Aorta (tissue), 5 donors: ENCODE data around the gene CD74. TPM values are rescaled to one million over a fixed set of nuclear protein-coding genes. Genes with fewer than 3 reads are reported as not detected.

Source experiments
- ATAC-seq: fragments of 200-7000 bp; cut with Tn5 transposase; one replicate; pipeline ENCODE4 v1.9.1; 2022; ENCODE audit warnings: moderate library complexity; ENCODE audit not compliant: low FRiP score
- DNase-seq, 2 donors: peaks; one replicate each; pipeline ENCODE4 v3.0.0-alpha.2; 2020
- H3K27ac ChIP-seq, 2 donors: one replicate each; pipeline ENCODE4 v1.5.1; 2013; ENCODE audit warnings: low read length in 2 of 2, mild to moderate bottlenecking in 2 of 2, moderate library complexity in 2 of 2, control low read depth in 1 of 2, inconsistent platforms in 1 of 2, low read depth in 1 of 2
- H3K27me3 ChIP-seq, 2 donors: one replicate each; pipeline ENCODE4 v1.6.1; 2013; ENCODE audit warnings: control low read depth in 1 of 2, low read length in 1 of 2, mild to moderate bottlenecking in 1 of 2, moderate library complexity in 1 of 2; ENCODE audit not compliant: insufficient read depth in 2 of 2, control insufficient read depth in 1 of 2
- H3K36me3 ChIP-seq, 2 donors: one replicate each; pipeline ENCODE4 v1.6.1; 2013; ENCODE audit warnings: control low read depth in 1 of 2, low read length in 1 of 2, mild to moderate bottlenecking in 1 of 2; ENCODE audit not compliant: insufficient read depth in 2 of 2, control insufficient read depth in 1 of 2
- H3K4me1 ChIP-seq, 2 donors: one replicate each; pipeline ENCODE4 v1.6.1; 2013; ENCODE audit warnings: low read length in 2 of 2, control low read depth in 1 of 2, mild to moderate bottlenecking in 1 of 2, moderate library complexity in 1 of 2; ENCODE audit not compliant: insufficient read depth in 2 of 2, control insufficient read depth in 1 of 2
- H3K4me3 ChIP-seq, 2 donors: one replicate each; pipeline ENCODE4 v1.5.1; 2013; ENCODE audit warnings: low read length in 2 of 2, control low read depth in 1 of 2, mild to moderate bottlenecking in 1 of 2
- H3K9me3 ChIP-seq: one replicate; pipeline ENCODE4 v1.6.1; 2013; ENCODE audit warnings: mild to moderate bottlenecking, low read length; ENCODE audit not compliant: control insufficient read depth
- WGBS, 2 donors: extraction: QIAGEN DNeasy Blood & Tissue Kit; methylation state at CpG; one replicate each; pipeline ENCODE4 v1.1.7; 2013; 5-methylcytosine and 5-hydroxymethylcytosine counted together
- intact Hi-C, 2 donors: fragments of 100-400 bp; cut with DNase I; formaldehyde crosslinking; loops; one replicate each; pipeline versions ENCODE4 v1.14.2 to v1.15.0; 2022
- polyA plus RNA-seq, 2 donors: library from polyadenylated mRNA; stranded (reverse); fragments of 200-250 nt; gene quantifications; one replicate each; pipeline ENCODE4 v1.2.3, GENCODE V29; 2013
- total RNA-seq, 2 donors: library from RNA; stranded (reverse); fragmentation: NEBNext Ultra II Directional; extraction: Animal tissue kit (Norgen Biotek cat#: 25700); gene quantifications; one replicate each; pipeline ENCODE4 v1.2.1, GENCODE V29; 2021
- donor health status: healthy with polysubstance abuse.
- donor health status: Bipolar disorder and iron deficiency.
- donor health status: DM: no; HTN: no; CAD: no.
- donor health status: DM: no; HTN: no; CAD: no.
- donor health status: DM: yes; HTN: yes; CAD: no.

Gene CD74
- total and polyA plus RNA-seq, 4 donors: 114 to 1,639 (median 519) TPM

DNA sequence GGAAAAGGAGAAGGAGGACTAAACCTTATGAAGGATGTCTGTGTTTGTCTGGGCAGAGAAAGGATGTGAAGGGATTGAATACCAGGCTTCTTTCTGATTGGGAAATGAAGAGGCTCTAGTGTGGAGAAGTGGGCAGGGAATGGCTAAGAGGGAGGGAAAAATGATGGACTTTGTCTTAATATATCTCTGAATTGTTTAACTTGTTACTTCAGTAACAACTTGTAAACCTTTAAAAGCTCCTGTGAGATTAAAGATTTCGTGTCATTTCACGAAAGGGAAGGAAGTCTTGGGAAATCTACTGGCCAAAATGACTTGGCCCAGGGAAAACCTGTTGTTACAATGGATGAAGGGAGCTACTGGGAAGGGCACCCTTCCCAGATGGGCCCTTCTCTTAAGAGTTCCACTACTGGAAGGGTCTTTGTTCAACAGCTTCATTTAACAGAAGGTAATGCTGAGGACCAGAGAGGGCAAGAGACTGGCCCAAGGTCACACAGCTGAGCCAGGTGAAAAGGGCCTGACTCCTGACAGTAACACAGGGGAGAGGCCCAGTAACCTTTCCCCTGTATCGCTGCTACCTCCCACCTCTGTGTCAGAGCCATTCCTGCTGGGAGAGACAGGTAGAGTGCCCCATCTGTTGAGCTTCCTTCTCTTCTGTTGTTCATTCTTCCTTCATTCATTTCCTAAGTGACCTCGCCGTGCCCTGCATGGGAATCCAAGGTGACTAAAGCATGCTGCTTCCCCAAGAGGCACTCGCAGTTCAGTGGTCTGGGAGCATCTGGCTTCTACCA lies 60.3 kb downstream of the CD74 start:
- no peaks in the 10 kb centered on the region for H3K4me1 ChIP-seq
- H3K4me3 ChIP-seq: no peak overlapping the region
- no peak overlapping the region for H3K27ac ChIP-seq
- no peaks in the 10 kb centered on the region for H3K9me3 ChIP-seq
- no peaks in the 10 kb centered on the region for H3K27me3 ChIP-seq
- ATAC-seq (no peak), DNase-seq (no peak)
- intact Hi-C loops: no loop called here
- WGBS, 2 donors: 87 to 89% methylated on average over 6 of the region's 6 CpGs
- H3K36me3 ChIP-seq: no peaks in the 10 kb centered on the region

Other genes with a start within 250 kb of the CD74 start
- gene CDX1, start 246.1 kb downstream of the CD74 start, total RNA-seq: not detected
- gene CDX1, start 246.1 kb downstream of the CD74 start, polyA plus RNA-seq: 10 to 100 TPM in 1 of 2 donors, under 1 TPM in 1; 0.69 to 30.2 TPM
- gene SLC6A7, start 222.8 kb downstream of the CD74 start, total RNA-seq: not detected
- under 1 TPM; 0.25 to 0.41 TPM for gene SLC6A7, start 222.8 kb downstream of the CD74 start, polyA plus RNA-seq
- under 1 TPM; 0.15 to 0.36 TPM for gene CAMK2A, start 123.1 kb downstream of the CD74 start, total RNA-seq
- under 1 TPM in 1 of 2 donors, not detected in 1; 0.13 TPM for gene CAMK2A, start 123.1 kb downstream of the CD74 start, polyA plus RNA-seq
- gene ARSI, start 110.0 kb downstream of the CD74 start, total RNA-seq: 1 to 10 TPM in 1 of 2 donors, under 1 TPM in 1; 0.91 to 2.7 TPM
- gene ARSI, start 110.0 kb downstream of the CD74 start, polyA plus RNA-seq: not detected
- 10 to 100 TPM; 26.2 to 27.8 TPM for gene TCOF1, start 55.2 kb downstream of the CD74 start, total RNA-seq
- 10 to 100 TPM in 1 of 2 donors, 1 to 10 TPM in 1; 8.0 to 31.9 TPM for gene TCOF1, start 55.2 kb downstream of the CD74 start, polyA plus RNA-seq
- 1,000 to 10,000 TPM; 1,419 to 1,480 TPM for gene RPS14, start 36.8 kb upstream of the CD74 start, total RNA-seq
- 1,000 to 10,000 TPM; 3,586 to 6,043 TPM for gene RPS14, start 36.8 kb upstream of the CD74 start, polyA plus RNA-seq
- 100 to 1,000 TPM in 1 of 2 donors, 10 to 100 TPM in 1; 74.0 to 116 TPM for gene NDST1, start 95.2 kb upstream of the CD74 start, total RNA-seq
- gene NDST1, start 95.2 kb upstream of the CD74 start, polyA plus RNA-seq: 10 to 100 TPM; 10.4 to 12.1 TPM
- gene SYNPO, start 227.8 kb upstream of the CD74 start, total RNA-seq: 100 to 1,000 TPM; 327 to 478 TPM
- gene SYNPO, start 227.8 kb upstream of the CD74 start, polyA plus RNA-seq: 100 to 1,000 TPM; 228 to 486 TPM
- gene MYOZ3, start 248.3 kb upstream of the CD74 start, total RNA-seq: 10 to 100 TPM in 1 of 2 donors, 1 to 10 TPM in 1; 2.5 to 14.1 TPM
- 1 to 10 TPM; 2.0 to 2.8 TPM for gene MYOZ3, start 248.3 kb upstream of the CD74 start, polyA plus RNA-seq